Measurements from ENCODE around the gene KRTAP10-10. TPM values are rescaled to one million over a fixed set of nuclear protein-coding genes. Genes with fewer than 3 reads are reported as not detected.

KRTAP10-10 gene
- total and polyA plus RNA-seq, 2 experiments from 2014 or later: not detected

- H3K36me3 ChIP-seq (replicated peaks; ENCODE audit: insufficient read depth, low read depth): no peaks in the 10 kb centered on the region
- no peaks in the 10 kb centered on the region for H4K20me1 ChIP-seq (ENCODE audit: insufficient read depth, poor library complexity, severe bottlenecking)
- H3K4me1 ChIP-seq (ENCODE audit: insufficient read depth): no peaks in the 10 kb centered on the region
- no peak overlapping the region for H3K4me2 ChIP-seq
- TF ChIP-seq CTCF (IDR thresholded peaks at IDR 0.05; ENCODE audit: poor library complexity) (no peak), EZH2 (IDR thresholded peaks at IDR 0.05; ENCODE audit: borderline replicate concordance) (no peak), EZH2phosphoT487 (IDR thresholded peaks at IDR 0.05; ENCODE audit: low read depth, severe bottlenecking, unreplicated experiment) (no peak)
- H2AFZ ChIP-seq: no peak overlapping the region
- no peaks in the 10 kb centered on the region for H3K27me3 ChIP-seq
- no peaks in the 10 kb centered on the region for H3K79me2 ChIP-seq
- no peak overlapping the region for H3K4me3 ChIP-seq
- no peaks in the 10 kb centered on the region for H3K9me2 ChIP-seq (replicated peaks; ENCODE audit: insufficient read depth)
- WGBS (ENCODE audit: low lambda C conversion rate, missing lambda C conversion rate): 90% methylated on average over 6 of the region's 6 CpGs
- H3K9me3 ChIP-seq (ENCODE audit: low read depth): no peaks in the 10 kb centered on the region
- no peak overlapping the region for H3K27ac ChIP-seq
- no peak for DNase-seq (ENCODE audit: low spot score)
These were observed 17.3 kb upstream of the KRTAP10-10 start for GRCh38 chr21:44619886-44620285.

GRCh38 chr21:44623575-44623974 lies 13.6 kb upstream of the KRTAP10-10 start:
- Histone ChIP-seq H3K4me3 (no peak overlapping the region), H4K20me1 (ENCODE audit: insufficient read depth, poor library complexity, severe bottlenecking) (no peaks in the 10 kb centered on the region), H2AFZ (no peak overlapping the region), H3K4me2 (no peak overlapping the region), H3K79me2 (no peaks in the 10 kb centered on the region), H3K9me2 (replicated peaks; ENCODE audit: insufficient read depth) (no peaks in the 10 kb centered on the region), H3K27ac (no peak overlapping the region), H3K27me3 (no peaks in the 10 kb centered on the region), H3K9me3 (ENCODE audit: low read depth) (no peaks in the 10 kb centered on the region), H3K36me3 (replicated peaks; ENCODE audit: insufficient read depth, low read depth) (no peaks in the 10 kb centered on the region), H3K4me1 (ENCODE audit: insufficient read depth) (no peaks in the 10 kb centered on the region)
- no peak for DNase-seq (ENCODE audit: low spot score)
- TF ChIP-seq CTCF (IDR thresholded peaks at IDR 0.05; ENCODE audit: poor library complexity): no peak
- no peak for TF ChIP-seq EZH2 (IDR thresholded peaks at IDR 0.05; ENCODE audit: borderline replicate concordance)
- TF ChIP-seq EZH2phosphoT487 (IDR thresholded peaks at IDR 0.05; ENCODE audit: low read depth, severe bottlenecking, unreplicated experiment): no peak

GRCh38 chr21:44625756-44626155 lies 11.4 kb upstream of the KRTAP10-10 start:
- no peaks in the 10 kb centered on the region for H4K20me1 ChIP-seq (ENCODE audit: insufficient read depth, poor library complexity, severe bottlenecking)
- DNase-seq (ENCODE audit: low spot score): no peak
- H3K27me3 ChIP-seq: no peaks in the 10 kb centered on the region
- no peak overlapping the region for H2AFZ ChIP-seq
- H3K4me3 ChIP-seq: no peak overlapping the region
- no peak overlapping the region for H3K4me2 ChIP-seq
- no peaks in the 10 kb centered on the region for H3K9me2 ChIP-seq (replicated peaks; ENCODE audit: insufficient read depth)
- no peaks in the 10 kb centered on the region for H3K9me3 ChIP-seq (ENCODE audit: low read depth)
- H3K27ac ChIP-seq: no peak overlapping the region
- H3K79me2 ChIP-seq: no peaks in the 10 kb centered on the region
- 98% methylated on average over 7 of the region's 7 CpGs for WGBS (ENCODE audit: low lambda C conversion rate, missing lambda C conversion rate)
- no peaks in the 10 kb centered on the region for H3K36me3 ChIP-seq (replicated peaks; ENCODE audit: insufficient read depth, low read depth)
- no peak for TF ChIP-seq CTCF (IDR thresholded peaks at IDR 0.05; ENCODE audit: poor library complexity)
- no peak for TF ChIP-seq EZH2 (IDR thresholded peaks at IDR 0.05; ENCODE audit: borderline replicate concordance)
- no peak for TF ChIP-seq EZH2phosphoT487 (IDR thresholded peaks at IDR 0.05; ENCODE audit: low read depth, severe bottlenecking, unreplicated experiment)
- no peaks in the 10 kb centered on the region for H3K4me1 ChIP-seq (ENCODE audit: insufficient read depth)

GRCh38 chr21:44626262-44626661 lies 10.9 kb upstream of the KRTAP10-10 start:
- Histone ChIP-seq H3K27me3 (no peaks in the 10 kb centered on the region), H2AFZ (no peak overlapping the region), H3K4me3 (no peak overlapping the region), H3K36me3 (replicated peaks; ENCODE audit: insufficient read depth, low read depth) (no peaks in the 10 kb centered on the region), H3K27ac (no peak overlapping the region), H3K4me2 (no peak overlapping the region), H3K4me1 (ENCODE audit: insufficient read depth) (no peaks in the 10 kb centered on the region), H3K9me3 (ENCODE audit: low read depth) (no peaks in the 10 kb centered on the region), H4K20me1 (ENCODE audit: insufficient read depth, poor library complexity, severe bottlenecking) (no peaks in the 10 kb centered on the region), H3K79me2 (no peaks in the 10 kb centered on the region), H3K9me2 (replicated peaks; ENCODE audit: insufficient read depth) (no peaks in the 10 kb centered on the region)
- DNase-seq (ENCODE audit: low spot score): no peak
- WGBS (ENCODE audit: low lambda C conversion rate, missing lambda C conversion rate): 88% methylated on average over 9 of the region's 10 CpGs
- no peak for TF ChIP-seq CTCF (IDR thresholded peaks at IDR 0.05; ENCODE audit: poor library complexity)
- no peak for TF ChIP-seq EZH2 (IDR thresholded peaks at IDR 0.05; ENCODE audit: borderline replicate concordance)
- no peak for TF ChIP-seq EZH2phosphoT487 (IDR thresholded peaks at IDR 0.05; ENCODE audit: low read depth, severe bottlenecking, unreplicated experiment)

Measured in hepatocyte (in vitro differentiated cells).